Measurements from ENCODE around the gene ZNF407. TPM values are rescaled to one million over a fixed set of nuclear protein-coding genes. Genes with fewer than 3 reads are reported as not detected.

Gene ZNF407
- total RNA-seq, 1 experiment from 2014 or later = 5.3 TPM

DNA sequence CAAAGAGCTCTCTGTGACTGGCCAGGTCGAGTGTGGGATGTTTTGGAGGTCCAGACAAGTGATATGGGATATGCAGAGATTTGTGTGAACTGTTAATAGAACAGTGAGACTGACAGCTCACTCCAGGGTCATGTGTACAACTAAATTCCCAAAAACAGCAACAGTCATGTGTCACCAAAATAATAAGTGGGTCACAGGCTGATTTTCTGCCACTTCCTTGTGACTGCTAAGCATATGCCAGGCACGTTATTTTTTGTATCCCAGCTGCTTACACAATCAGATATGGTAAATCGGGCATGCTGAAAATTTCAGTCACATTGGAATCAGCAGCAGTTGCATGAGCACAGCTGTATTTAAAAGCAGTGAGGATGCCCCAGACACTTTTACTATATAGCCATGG, 412.6 kb downstream of the ZNF407 start:
- no peak for DNase-seq (ENCODE audit: low read depth)

DNA sequence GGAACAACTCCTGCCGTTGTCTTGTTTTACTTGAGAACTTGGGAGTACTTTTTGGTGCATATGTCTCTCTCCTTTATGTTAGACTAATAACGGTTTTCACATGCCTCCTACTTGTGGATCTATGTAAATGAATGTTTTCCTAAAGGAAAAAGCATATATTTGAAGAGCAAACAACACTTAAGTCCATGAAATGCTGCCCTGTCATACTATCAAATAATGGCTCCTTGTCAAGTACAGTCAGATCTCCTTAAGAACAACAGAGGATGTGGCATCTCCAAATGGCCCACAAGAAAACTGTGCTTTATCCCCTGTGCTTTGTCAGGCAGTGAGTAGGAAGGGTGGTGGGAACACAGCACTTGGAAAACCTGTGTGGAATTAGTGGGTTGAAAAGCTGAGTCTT, 413.0 kb downstream of the ZNF407 start:
- no peak for DNase-seq (ENCODE audit: low read depth)

DNA sequence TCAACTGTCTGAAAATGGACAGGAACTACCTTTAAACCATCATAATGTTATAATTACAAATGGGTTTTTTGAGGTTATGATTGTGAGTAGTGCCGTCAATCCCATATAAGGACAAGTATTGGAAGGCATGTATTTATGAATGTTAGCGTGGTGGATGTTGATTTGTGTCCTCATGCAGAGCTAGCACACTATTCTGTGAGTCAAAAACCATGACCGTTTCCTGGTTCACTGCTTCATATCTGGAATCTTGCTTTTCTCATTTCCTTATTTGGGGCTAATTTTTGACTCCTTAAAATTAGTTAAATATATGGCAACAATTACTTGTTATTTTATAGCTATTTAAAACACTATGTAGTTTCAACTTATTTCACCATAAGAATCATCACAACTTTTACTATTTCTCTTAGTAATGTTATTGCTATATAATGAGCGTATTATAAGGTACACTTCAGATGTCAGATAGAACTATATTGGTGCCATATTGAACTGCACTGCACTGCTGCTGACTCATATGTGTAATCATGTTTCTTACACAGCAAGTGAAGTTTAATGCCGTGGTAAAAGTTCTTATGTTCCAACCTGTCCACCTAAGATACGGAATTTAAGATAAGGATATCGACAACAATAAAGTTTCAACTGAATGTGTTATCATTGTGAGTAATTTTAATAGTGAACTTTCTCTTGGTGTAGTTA, 418.5 kb downstream of the ZNF407 start:
- no peak for DNase-seq (ENCODE audit: low read depth)

DNA sequence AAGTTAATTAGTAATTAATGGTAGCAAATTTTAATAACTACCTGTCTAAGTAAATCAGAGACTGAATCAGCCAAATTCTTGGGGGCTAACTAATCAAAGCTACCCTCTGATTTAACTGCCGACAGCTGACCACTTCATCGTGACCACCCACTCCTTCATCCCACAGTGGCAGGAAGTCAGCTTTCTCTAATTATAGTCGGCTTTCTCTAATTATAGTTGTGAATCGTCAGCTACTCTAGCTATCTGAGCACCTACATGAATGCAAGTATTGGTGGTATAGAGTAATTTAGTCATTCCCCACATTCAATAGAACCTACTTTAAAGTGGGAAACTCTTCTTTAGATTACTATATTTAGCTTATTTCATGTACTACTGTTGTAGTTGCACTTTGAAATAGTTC, 425.8 kb downstream of the ZNF407 start:
- DNase-seq (ENCODE audit: low read depth) = no peak

DNA sequence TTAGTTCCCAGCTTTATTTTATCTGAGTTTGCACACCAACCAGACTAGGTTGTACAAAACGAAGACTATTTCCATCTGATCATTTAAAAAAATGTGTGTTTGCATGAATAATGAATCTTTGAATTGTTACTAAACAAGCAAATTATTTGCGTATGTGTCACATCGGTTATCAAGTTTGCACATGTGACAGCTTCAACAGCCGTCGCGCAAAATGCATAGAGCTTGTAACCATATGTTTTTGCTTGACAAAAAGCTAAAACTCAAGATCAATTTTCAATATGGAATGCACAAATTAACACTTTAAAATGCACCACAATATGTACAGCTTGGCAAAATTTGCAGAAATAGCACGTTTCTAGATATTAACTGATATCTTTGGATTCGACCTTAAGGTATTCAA, 427.2 kb downstream of the ZNF407 start:
- DNase-seq (ENCODE audit: low read depth) = no peak

DNA sequence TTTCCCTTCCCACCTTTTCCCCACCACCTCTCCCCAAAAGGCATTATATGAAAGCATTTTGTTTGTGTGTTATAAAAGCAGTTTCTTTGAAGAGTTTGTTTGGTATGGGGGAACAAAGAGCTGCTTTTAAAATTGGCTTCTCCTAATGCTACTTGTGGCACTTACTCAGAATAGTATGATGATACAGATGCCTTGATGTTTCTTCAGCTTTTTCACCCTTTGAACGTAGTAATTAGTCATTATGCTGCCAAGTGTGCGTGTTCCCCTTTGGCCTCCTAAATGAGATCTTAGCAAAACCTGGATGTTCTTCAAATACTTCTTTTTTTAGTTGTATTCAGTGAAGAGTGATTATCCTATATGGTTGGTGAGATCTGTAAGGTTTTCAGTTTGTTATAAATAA, 427.9 kb downstream of the ZNF407 start:
- no peak for DNase-seq (ENCODE audit: low read depth)

DNA sequence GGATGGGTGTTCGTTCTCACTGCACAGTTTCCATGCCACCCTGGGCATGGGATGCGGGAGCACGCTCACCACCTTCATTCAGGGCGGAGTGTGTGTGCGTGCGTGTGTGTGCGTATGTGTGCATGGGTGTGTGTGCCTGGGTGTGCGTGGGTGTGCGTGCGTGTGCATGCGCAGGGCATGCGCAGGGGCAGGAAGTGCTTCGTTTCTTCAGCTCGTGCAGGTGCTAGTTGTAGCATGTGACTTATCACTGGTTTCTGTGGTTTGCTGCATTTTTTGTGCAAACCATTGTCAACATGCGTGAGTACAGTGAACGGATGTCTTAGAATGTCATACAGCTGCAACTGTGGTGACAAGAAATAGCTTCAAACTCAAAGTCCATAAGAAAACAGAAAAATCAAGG, 431.8 kb downstream of the ZNF407 start:
- DNase-seq (ENCODE audit: low read depth) = no peak

DNA sequence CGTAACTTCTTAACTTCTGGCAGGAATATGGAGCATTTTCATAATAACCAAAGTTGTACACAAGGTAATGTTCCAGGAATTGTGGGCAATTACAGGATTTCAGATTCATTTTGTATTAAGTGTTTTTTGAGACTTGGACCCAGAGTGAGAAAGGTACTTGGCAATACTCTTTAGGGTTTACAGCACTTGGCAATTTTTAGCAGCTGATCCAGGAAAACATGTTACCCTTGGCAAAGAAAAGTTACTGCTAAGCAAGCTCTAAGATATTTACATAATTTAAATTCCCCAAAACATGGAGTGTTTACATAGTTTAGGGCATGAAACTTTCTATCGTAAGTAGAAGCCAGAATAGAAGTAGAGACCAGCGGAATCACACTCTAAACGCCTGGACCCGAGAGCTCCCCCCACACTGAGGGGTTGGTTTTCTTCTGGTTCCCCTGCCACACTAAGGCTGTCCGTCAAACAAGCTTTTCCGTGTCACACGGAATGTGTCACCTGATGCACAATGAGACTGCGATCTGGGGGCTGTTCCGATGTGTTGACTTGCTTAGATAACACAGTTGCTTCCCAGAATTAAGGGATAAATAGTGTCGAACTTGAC, 434.1 kb downstream of the ZNF407 start:
- DNase-seq (ENCODE audit: low read depth) = no peak

DNA sequence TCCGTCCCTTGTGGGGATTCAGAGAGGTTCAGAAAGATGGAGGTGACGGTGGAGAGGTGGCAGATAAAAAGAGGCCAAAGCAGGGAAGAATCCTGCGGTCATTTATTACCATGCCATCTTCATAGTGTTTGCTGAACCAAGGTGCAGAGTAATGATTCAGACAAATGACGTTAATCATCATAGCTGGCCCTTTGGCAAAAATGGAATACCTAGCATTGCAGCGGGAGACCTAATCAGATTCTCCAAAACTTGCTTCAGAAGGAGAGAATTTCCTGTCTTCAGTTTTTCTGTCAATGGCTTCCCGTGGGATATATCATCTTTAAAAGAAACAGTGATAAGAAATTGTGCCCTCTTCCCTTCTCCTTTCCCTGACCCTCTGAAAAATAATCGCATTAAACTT, 435.8 kb downstream of the ZNF407 start:
- DNase-seq (ENCODE audit: low read depth) = no peak

DNA sequence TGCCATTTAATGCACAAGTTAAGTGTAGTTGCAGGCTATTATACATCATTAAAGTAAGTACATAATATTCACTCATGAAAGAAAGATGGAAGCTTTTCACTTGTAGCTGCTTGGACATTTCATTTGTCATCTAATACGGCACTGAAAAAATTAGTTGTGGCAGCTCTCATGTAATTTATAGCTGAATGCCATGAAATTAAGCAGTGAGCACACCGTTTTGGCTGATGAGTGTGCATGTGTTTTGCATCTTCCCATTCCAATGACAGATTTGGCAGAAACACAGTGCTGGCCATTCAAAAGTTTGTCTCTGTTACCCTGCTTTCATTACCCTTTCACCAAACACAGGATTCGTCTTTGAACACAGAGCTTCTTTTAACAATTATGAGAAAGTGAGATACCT, 437.3 kb downstream of the ZNF407 start:
- no peak for DNase-seq (ENCODE audit: low read depth)

DNA sequence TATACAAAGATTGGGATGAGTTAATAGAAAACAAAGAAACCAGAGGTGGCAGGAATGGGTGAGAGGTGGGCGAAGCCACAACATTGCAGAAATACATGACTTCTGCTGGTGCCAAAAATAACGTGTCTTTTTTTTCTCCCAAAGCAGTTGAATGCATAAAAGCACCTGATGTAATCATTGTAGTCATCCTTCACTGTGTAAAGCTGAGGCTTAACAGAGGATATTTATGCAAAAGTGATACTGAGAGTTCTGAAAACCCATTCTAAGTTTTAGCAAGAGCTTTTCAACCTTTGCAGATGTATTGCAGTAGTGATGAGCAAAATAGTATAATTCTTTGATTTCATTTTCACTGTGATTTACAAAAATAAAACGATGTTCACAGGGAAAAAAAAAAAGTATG, 438.3 kb downstream of the ZNF407 start:
- DNase-seq (ENCODE audit: low read depth) = no peak

DNA sequence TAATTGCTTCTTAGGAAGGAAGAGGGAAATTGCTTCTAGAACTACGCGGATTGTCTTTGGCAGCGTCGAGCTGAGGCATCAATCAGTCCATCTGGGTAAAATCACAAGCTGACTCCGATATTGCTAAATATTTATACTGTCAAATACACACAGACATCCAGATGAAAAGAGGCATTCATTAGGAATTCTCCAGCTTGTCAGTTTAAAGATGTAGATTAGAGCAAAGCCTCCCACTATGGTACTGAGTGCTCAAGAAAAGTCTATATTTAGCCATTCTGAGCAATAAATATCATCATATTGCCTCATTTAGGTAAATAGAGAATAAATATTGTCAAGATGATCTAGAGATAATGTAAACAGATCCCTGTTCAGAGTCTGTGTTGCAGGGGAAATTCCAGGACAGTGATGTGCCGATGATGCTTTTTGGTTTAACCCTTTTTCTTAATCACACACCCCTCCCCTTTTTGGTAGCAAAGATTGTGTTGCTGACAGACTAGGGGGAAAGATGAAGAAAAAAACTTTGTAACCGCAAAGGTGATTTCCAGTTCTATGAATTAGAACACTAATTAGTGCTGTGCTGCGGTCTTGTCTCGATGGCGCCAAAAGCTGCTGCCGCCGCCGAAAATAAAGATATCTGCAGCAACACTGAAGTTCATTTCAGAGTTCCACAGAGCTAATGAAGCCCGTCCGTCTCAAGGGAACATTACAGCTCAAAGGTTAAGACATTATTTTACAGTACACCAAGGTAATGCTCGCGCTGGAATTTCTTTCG, 439.4 kb downstream of the ZNF407 start:
- no peak for DNase-seq (ENCODE audit: low read depth)

DNA sequence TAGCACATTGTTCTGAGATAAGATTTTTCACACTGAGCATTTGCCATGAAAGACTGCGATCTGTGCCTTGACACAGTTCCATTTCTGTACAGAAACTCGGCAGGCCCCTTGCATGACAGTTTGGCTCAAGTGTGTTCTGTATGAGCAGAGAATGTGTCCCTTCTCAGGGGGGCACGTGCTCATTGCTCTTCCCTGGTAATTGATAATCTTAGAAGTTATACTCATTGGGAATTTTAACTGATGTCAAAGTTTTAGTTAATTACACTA, 440.0 kb downstream of the ZNF407 start:
- no peak for DNase-seq (ENCODE audit: low read depth)

DNA sequence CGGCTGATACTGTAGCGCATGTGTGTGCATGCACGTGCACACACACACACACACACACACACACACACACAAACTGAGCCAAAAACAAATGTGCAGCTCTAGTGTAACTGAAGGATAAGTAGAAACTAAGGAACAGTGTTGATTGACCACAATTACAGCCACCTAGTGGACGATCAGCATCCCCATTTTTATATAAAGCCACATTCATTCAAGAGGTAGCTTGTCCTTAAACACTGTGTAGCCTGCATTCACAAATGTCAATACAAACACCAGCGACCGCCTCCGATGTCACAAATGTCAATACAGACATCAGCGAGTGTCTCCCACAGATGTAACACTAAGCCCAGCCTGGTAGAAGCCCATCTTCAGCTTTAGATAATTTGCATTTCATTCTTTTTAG, 443.9 kb downstream of the ZNF407 start:
- DNase-seq (ENCODE audit: low read depth) = peak; percentile 36

DNA sequence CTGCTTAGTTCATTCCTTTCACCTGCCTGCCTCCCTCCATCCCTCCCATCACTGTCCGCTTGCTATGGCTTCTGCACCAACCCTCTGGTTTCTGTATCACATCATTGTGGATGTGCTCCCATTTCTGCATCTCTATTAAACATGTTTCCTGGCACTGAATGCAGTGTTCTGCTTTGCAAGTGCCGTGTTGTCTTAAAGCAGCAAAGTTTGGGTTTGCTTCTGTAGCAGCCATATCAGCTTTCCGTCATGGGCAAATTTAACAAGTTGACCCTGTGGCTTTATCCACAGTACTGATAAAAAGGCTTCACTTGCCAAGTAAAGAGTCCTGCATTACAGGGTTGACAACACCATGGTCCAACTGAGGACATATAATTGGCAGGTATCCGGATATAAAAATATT, 445.8 kb downstream of the ZNF407 start:
- DNase-seq (ENCODE audit: low read depth) = no peak

DNA sequence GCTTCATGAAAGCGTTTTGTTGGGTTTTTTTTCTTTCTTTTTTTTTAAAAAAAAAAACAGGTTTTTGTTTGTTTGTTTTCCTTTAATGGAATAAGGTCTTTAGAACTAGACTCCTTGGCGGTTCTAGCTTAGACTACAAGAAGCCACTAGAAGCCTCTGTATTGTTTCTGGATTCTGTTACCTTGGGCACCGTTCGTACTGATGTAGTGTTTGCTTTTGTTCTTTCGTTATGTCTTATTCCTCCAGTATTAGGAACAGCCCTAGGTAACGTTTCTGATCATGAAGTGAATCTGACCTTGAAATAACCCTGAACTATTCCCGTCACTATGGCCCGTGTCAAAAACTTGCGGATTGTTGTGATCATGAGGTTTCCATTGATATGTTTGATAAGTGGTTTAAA, 446.6 kb downstream of the ZNF407 start:
- no peak for DNase-seq (ENCODE audit: low read depth)

DNA sequence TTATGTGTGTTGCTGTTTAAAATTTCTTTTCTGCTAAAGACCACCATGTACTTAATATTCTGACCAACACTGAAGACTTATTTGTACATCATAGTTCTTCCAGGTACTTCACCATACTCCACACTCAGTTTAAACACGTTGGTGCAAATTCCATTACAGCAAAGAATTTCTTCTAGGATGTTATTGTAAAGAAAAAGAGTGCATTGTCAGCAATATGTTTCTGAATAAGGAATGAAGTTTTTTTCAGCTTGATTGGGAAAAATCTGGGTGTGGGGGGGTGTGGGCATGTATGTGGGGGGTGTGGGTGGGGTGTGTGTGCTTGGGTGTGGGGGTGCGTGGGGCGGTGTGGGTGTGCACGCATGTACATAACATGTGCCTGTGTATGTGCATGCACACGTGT, 447.1 kb downstream of the ZNF407 start:
- DNase-seq (ENCODE audit: low read depth) = no peak

DNA sequence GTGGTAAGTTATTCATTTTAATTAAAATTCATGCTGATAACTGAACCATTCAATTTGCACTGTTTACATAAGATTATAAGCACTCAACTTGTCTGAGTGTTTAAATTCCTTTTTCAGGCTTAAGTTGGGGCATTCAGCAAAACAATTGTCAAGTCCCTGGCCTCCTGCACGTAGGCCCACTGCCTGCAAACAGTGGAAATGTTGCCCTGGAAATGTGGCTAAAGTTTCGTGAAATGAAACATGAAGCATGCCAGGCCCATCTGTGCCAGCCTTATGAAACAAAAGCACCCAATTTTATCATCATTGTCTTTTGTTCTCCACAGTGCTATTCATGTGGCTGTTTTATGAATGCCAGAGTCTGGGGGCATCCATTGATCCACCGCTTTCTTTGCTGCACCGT, 447.6 kb downstream of the ZNF407 start:
- no peak for DNase-seq (ENCODE audit: low read depth)

DNA sequence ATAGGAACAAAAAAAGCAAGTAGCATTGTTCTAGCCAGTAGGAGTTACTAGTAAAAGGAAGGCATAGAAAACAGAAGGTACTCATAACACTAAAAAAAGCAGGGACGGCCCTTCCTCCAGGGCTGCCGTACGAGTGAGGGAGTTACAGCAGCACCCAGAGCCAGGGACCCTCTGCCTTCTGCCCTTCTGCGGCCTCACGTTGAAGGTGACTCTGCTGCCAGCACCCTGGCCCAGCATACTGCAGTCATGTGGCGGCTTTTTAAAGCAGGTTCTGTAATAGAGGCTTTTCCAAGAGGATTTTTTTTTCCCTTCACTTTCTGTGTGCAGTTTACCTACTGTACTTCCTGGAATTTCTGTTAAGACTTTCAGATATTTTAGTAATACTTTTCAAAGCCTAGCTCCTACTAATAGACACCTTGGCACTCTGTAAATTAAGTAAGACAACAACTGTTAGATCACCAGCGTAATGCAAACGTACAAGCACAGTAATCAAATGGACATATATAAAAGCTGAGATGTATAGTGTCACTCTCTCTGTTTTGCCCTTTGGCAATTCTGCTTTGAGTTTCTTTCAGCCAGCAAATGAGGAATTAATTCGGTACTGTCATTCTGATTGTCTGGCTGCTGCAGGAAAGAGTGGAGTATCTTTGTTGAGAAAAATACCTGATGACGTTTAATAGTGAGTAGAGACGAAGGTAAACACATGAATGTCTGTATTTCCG, 449.7 kb downstream of the ZNF407 start:
- DNase-seq (ENCODE audit: low read depth) = no peak

DNA sequence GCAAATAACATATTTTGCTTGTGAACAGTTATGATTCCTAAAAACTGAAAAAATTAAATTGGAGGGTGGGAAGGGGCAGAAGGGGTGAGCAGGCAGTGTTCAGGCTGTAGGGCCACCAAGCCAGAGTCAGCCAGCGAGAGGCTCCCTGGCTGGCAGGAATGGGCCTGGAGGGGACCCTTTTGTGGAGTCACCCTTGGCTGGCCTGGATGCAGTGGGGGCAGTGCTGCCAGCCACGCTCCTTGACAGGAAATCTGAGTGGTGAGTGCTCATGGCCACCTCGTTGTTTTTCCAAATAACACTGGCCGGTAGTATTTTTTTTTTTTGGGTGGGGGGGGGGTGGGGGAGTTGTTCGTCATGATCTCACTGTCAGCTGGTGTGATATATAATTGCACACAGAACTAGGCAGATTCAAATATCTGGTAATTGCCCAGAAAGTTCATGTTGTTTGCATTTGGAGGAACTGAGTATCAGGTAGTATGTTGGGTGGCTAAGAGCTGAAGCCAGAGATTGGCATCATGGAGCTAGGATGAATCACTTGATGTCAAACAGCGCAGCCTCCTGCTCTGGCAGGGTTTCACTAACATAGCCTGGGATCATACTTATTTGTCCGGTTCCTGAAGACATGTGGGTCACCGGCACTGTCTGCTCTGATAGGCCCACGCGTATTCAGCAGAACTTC, 451.2 kb downstream of the ZNF407 start:
- DNase-seq (ENCODE audit: low read depth) = no peak

DNA sequence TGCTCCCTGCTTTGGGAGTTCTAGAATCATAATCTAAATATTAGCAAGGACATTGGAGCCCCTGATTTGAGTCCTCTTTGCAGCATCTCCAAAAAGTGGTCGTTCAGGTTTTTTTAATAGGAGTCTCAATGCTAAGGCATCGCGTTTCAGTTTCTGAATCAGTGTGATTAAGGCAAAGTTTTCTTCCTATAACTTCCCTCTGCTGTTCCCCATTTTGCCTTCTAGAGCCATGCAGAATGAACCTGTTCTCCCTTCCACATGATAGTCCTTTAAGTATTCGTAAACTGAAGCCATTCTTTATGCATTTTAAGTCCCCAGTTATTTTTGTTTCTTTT, 451.8 kb downstream of the ZNF407 start:
- DNase-seq (ENCODE audit: low read depth) = no peak

DNA sequence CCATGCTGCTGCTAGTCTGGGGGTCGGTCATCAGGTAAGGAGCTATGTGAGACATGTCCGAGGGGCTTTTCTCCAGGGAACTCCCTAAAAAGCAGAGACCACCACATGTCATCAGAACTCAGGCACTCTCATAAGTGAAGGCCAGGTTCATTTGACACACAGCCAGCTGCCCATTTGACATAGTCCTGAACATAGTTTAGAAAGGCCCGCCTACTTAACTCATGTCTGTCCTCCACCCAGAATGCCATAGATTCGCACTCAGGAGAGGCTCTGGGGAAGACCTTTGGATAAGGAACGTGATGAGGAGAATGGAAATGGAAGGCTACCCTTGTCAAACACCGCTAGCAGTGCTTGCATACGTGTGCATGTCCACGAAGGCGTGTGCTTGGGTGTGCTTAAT, 454.1 kb downstream of the ZNF407 start:
- no peak for DNase-seq (ENCODE audit: low read depth)
